Suppressor macrophage treated with lipopolysaccharide for 1 hour (primary cell): ENCODE measurements around the gene UVSSA.
"Not testable (repeated sequence)": the region's sequence is repeated elsewhere in the genome, so short reads cannot be mapped to it uniquely, and the experiment has no call there.

ENCODE experiments used
- DNase-seq, 3 donors: peaks; one replicate each; pipeline ENCODE4 v3.0.0-alpha.2; 2020 to 2022

The UVSSA gene

DNA sequence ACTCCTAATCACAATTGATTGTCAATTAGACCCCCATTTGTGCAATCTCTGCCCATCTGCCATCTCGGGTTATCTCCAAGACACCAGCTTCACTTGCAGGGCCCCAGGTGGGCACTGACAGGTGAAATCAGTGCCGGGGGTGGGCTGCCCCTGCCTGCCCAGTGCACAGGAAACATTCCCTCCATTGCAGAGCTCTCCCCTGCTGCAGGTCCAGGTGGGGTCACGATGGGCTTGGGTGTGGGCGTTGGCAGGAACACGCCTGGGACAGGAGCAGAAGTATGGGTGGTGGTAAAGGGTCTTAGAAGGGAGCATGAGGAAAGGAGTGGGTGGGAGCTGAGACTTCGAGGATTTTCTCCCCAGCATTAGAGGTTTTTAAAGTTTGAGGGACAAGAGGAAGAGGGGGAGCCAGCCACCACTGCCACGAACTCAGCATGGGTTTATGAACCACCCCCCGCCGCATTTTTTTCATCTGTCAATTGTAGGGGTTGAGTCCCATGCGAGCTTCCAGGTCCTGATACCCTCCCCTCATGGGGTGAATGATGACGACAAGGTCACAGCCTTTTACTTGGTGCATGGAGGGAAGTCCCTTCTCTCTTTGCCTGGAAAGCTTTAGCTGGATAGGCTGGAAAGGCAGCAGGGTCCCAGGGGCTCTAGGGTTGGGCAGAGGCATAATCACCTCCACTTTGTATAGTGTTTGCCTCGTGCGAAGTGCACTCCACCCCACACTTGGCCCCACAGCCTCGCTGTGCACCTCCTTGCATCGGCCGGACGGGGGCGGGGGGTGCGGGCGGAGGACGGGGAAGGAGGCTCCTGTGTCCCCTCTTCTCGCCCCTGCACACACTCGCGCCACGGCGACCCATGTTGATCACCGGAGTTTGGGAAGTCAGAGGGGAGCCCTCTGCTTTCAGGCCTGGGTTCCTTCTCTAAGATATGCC is 62.8 kb downstream of the UVSSA start:
- no peak for DNase-seq

- DNase-seq = peak; percentile 33 to 76 (median 53)
Observed at GRCh38 chr4:1410491-1411325, 63.7 kb downstream of the UVSSA start.

DNA sequence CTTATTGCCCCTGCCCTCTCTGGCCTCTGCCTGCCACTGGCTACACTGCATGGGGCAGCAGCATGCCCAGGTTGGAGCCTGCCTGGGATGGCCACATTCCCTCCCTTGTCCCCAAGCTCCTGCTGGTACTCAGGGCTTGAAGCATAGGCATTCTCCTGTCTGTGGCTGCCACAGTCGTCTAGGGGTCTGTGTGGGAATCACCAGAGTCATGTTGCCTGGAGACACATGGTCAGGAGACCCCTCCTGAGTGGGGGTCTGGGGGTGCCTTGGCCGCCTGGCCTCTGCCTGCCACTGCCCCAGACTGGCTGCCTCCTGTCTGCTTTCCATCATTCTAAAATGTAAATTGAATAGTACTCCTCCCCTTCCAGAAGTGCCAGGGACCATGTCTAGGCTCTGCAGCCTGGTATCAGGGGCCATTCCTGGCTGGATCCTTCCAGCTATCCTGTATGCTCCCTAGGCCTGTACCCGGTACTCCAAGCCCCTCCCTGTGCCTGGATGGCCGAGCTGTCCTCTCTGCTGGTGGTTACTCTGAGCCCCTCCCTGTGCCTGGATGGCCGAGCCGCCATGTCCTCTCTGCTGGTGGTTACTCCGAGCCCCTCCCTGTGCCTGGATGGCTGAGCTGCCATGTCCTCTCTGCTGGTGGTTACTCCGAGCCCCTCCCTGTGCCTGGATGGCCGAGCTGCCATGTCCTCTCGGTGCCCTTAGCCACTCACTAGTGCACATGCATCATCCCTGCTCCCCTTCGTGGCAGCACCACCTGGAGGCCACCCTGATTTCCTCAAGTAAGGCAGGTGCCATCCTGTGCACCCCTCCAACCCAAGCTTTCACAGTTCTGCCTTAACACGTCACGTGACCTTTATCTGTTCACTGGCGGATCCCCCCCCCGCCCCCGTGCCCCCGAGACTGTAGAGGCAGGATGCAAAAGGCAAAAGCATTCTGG is 64.7 kb downstream of the UVSSA start:
- no peak for DNase-seq

DNA sequence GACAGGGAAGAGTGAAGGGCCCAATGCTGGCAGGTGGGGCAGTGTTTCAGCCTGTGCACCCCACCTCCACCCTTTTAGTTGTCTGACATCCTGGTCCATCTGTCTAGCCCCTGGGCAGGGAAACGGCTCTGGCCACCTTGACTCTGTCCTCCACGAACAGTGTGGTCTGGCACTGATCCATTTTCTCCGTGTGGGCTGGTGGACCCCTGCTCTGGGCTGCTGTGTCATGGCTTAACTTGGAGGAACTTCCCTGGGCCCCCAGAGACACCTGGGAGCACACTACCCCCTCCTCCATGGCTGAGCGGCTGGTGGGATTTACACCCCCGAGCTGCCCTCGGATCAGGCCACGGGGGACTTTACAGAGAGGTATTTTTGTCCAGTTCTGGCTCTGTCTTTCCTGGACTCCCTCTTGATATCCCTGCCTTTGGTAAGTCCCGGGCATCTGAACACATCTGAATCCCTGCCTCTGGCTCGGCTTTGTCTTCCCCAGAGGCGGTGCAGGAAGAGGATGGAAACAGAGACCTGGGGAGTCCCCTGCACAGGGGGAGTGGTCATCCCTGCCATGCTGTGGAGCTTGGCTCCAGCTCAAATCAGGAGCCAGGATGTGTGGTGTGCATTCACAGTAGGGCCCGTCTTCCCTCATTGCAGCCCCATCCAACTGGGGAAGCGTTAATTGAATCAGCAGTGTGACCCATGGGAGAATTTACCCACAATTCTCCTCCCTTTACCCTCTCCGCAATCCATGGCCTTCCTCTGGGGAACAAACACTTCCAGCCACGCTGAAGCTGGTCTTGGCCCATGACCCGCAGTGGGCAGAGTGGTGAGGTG is 65.6 kb downstream of the UVSSA start:
- DNase-seq = no peak

- no peak for DNase-seq
Observed at GRCh38 chr4:1413204-1413663, 66.2 kb downstream of the UVSSA start.

DNA sequence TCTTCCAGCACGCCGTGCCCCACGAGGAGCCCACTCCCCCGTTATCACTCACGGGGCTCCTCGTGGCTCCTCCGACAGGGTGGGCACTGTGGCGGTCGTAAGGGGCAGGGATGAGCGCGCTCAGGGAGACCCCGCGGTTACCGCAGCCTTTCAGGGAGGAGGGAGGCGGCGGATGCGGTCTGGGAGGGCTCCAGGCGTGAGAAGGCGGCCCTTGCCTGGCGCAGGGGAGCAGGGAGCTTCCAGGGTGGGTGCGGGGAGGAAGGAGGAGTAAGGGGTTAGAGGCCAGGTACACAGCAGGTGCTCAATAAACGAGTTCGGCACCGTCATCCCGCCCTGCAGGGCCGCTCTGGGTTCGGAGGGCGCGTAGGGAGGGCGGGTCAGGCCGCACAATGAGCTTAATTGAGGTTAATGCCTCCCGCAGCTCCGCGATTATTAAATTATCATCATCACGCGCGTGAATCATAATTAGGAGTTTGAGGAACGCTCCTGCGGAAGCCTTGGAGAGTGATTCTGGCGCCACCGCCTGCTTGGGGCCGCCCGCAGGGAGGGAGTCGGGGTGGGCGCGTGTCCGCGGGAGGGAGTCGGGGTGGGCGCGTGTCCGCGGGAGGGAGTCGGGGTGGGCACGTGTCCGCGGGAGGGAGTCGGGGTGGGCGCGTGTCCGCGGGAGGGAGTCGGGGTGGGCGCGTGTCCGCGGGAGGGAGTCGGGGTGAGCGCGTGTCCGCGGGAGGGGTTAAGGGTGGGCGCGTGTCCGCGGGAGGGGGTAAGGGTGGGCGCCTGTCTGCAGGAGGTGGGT is 66.9 kb downstream of the UVSSA start:
- DNase-seq = no peak

DNA sequence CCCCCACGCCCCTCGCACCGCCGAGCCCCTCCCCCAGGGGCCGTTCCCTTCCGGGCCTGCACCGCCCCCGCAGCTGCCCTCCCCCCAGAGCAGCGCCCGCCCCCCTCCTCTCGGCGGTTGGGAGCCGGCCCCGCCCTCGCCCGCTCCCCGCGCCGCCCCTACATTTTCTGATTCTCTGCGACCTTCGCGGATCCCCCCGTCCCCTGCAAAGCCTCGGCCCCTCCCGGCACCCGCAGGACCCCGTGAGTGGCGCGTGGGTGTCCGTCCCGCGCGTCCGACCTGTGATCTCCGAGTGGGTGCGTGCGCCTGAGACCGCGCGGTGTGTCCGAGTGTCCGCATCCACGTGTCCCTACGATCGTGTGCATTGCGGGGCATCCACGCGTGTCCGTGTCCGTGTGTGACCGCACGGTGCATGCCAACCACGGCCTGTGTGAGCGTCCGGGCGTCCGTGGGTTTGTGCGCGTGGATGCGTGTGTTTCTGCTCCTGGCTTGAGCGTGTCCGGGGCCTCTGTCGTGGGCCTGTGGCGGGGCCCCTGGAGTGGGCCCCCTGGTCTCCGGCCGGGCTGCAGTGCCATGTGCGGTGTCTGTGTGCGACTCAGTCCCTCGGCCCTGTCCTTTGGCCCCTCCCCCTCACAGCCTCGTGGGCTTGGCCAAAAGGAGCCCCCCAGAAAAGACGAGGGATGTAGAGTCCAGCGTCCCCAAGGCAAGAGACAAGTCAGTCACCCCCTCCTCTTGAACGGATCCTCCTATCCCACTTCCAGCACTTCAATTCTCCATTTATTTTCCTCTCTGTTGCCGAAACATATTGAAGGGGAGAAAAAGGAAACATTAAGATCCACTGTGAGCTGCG is 68.0 kb downstream of the UVSSA start:
- no peak for DNase-seq

- no peak for DNase-seq
Observed at GRCh38 chr4:1415681-1415981, 68.6 kb downstream of the UVSSA start.

- DNase-seq = no peak
Observed at GRCh38 chr4:1416051-1416947, 69.3 kb downstream of the UVSSA start.

- no peak for DNase-seq
Observed at GRCh38 chr4:1416948-1417260, 69.9 kb downstream of the UVSSA start.

- DNase-seq = no peak
Observed at GRCh38 chr4:1417522-1418390, 70.7 kb downstream of the UVSSA start.

DNA sequence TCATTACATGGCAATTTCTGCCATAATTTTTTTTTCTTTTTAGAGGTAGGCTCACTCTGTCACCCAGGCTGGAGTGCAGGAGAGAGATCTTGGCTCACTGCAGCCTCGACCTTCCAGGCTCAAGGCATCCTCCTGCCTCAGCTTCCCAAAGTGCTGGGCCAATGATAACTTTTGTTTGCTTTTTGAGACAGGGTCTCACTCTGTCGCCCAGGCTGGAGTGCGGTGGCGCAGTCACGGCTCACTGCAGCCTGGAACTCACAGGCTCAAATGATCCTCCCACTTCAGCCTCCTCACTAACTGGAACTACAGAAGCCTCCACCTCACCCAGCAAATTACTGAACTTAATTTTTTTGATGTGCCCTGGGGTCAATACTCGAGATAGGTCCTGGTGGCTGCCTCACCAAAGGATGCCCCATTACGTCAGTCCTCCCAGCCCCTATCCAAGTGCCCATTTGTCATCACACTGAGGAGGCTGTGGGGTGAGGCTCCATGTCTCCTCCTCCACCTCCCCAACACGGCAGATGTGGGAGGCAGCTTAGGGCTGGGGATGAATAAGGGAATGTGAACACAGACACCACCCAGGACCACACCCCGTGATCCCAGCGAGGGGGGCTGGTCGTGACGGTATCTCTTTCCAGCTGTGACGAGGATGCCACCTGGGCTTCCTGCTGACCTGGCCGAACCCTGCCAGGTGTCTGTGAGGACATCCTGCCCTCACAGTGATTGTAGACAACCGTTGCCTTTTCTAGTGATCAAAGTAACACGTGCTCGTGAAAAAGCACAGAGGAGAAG is 71.7 kb downstream of the UVSSA start:
- DNase-seq = no peak

- no peak for DNase-seq
Observed at GRCh38 chr4:1419708-1420107, 72.7 kb downstream of the UVSSA start.

DNA sequence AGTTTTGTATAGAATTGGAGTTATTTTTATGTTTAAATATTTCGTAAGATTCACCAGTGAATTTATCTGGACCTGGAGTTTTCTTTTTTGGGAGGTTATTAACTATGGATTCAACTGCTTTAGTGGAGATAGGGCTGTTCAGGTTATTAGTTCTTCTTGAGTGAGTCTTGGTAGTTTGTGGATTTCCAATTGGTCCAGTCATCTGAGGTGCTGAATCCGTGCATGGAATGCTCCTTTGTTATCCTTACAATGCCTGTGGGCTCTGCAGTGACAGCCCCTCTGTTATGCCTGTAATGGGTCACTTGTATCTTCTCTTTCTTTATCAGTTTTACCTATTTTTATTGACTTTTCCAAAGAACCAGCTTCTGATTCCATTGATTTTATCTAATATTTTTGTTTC is 74.6 kb downstream of the UVSSA start:
- no peak for DNase-seq

DNA sequence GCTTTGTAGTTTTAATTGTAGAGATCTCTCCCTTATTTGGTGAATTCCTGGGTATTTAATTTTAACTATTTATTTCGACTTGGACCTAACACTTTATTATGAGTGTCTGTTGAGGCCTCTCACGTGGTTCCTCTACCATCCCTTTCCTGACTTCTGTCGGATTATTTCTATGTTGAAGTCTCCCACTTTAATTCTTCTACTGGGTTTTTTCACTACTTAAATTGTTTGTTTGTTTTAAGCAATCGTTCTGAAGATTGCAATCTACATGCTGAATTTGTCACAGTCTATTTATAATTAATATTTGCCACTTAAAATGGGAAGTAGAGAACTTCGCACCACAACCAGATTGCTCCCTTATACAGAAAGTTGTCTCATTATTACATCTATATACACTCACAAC is 80.0 kb downstream of the UVSSA start:
- DNase-seq = no peak

DNA sequence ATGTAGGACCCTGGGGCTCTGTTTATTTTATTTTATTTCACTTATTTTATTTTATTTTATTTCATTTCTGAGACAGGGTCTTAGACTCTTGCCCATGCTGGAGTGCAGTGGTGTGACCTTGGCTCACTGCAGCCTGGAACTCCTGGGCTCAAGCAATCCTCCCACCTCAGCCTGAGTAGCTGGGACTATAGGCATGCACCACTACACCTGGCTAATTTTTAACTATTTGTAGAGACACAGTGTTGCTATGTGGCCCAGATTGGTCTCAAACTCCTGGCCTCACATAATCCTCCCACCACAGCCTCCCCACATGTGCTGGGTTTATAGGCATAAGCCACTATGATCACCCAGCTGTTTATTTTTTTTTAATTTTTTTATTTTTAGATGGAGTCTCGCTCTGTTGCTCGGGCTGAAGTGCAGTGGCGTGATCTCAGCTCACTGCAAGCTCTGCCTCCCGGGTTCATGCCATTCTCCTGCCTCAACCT is 96.7 kb downstream of the UVSSA start:
- not testable (repeated sequence) for DNase-seq
